Mesothelial cell of epicardium (in vitro differentiated cells): ENCODE measurements around the gene TBP. TPM values are rescaled to one million over a fixed set of nuclear protein-coding genes. Genes with fewer than 3 reads are reported as not detected.

ENCODE experiments used
- DNase-seq, 2 experiments: peaks; one replicate each; pipeline ENCODE4 v3.0.0; 2021; ENCODE audit warnings: low spot score in 2 of 2; ENCODE audit not compliant: unreplicated experiment in 2 of 2
- H3K27ac Mint-ChIP-seq: 2 replicates; pipeline ENCODE4 v1.8.0; 2021; ENCODE audit warnings: mixed read lengths
- H3K27me3 Mint-ChIP-seq: 2 replicates; pipeline ENCODE4 v1.8.0; 2021; ENCODE audit warnings: low read depth, mixed read lengths
- H3K36me3 Mint-ChIP-seq: 2 replicates; pipeline ENCODE4 v1.8.0; 2021; ENCODE audit warnings: mixed read lengths
- H3K4me1 Mint-ChIP-seq: 2 replicates; pipeline ENCODE4 v1.8.0; 2021; ENCODE audit warnings: mixed read lengths
- H3K4me3 Mint-ChIP-seq: 2 replicates; pipeline ENCODE4 v1.8.0; 2021; ENCODE audit warnings: mild to moderate bottlenecking, moderate library complexity, mixed read lengths
- H3K9me3 Mint-ChIP-seq: 2 replicates; pipeline ENCODE4 v1.8.0; 2021; ENCODE audit warnings: mixed read lengths
- CTCF ChIP-seq: fragments of 200-600 bp; sonication (generic); IDR thresholded peaks from one replicate; pipeline ENCODE4 v1.5.0; 2021; ENCODE audit warnings: antibody characterized with exemption; ENCODE audit not compliant: unreplicated experiment
- total RNA-seq: library from RNA; stranded (reverse); gene quantifications from 3 replicates; pipeline ENCODE4 v1.2.1, GENCODE V29; 2021

TBP gene
- total RNA-seq, 1 donor from 2014 or later = 23.5 TPM

GRCh38 chr6:170509723-170510018 lies 44.5 kb upstream of the TBP start:
- H3K27me3 Mint-ChIP-seq = peaks cover 7% of the 10 kb centered on the region
- no peaks in the 10 kb centered on the region for H3K36me3 Mint-ChIP-seq
- no peak overlapping the region for H3K4me3 Mint-ChIP-seq
- no peak for TF ChIP-seq CTCF
- H3K4me1 Mint-ChIP-seq = no peaks in the 10 kb centered on the region
- peaks cover 5% of the 10 kb centered on the region for H3K9me3 Mint-ChIP-seq
- no peak for DNase-seq
- no peak overlapping the region for H3K27ac Mint-ChIP-seq

GRCh38 chr6:170510631-170511030 lies 43.5 kb upstream of the TBP start:
- DNase-seq = no peak
- no peak for TF ChIP-seq CTCF
- no peak overlapping the region for H3K4me3 Mint-ChIP-seq
- peaks cover 13% of the 10 kb centered on the region for H3K9me3 Mint-ChIP-seq
- no peaks in the 10 kb centered on the region for H3K4me1 Mint-ChIP-seq
- no peak overlapping the region for H3K27ac Mint-ChIP-seq
- no peaks in the 10 kb centered on the region for H3K36me3 Mint-ChIP-seq
- peaks cover 5% of the 10 kb centered on the region for H3K27me3 Mint-ChIP-seq

- H3K4me1 Mint-ChIP-seq = no peaks in the 10 kb centered on the region
- TF ChIP-seq CTCF = no peak
- no peak for DNase-seq
- peaks cover 17% of the 10 kb centered on the region for H3K9me3 Mint-ChIP-seq
- H3K4me3 Mint-ChIP-seq = no peak overlapping the region
- no peak overlapping the region for H3K27ac Mint-ChIP-seq
- H3K27me3 Mint-ChIP-seq = peaks cover 5% of the 10 kb centered on the region
- H3K36me3 Mint-ChIP-seq = peaks cover 1% of the 10 kb centered on the region
Observed at GRCh38 chr6:170512249-170512648, 41.9 kb upstream of the TBP start.

- no peaks in the 10 kb centered on the region for H3K4me1 Mint-ChIP-seq
- H3K27me3 Mint-ChIP-seq = peaks cover 22% of the 10 kb centered on the region
- H3K9me3 Mint-ChIP-seq = peaks cover 23% of the 10 kb centered on the region
Observed at GRCh38 chr6:170514908-170515307, 39.3 kb upstream of the TBP start.

GRCh38 chr6:170516783-170517616 lies 37.2 kb upstream of the TBP start:
- no peak for DNase-seq
- Mint-ChIP-seq H3K36me3 (peaks cover 4% of the 10 kb centered on the region), H3K27ac (no peak overlapping the region), H3K4me3 (no peak overlapping the region), H3K9me3 (peaks cover 37% of the 10 kb centered on the region), H3K4me1 (no peaks in the 10 kb centered on the region), H3K27me3 (peaks cover 33% of the 10 kb centered on the region)
- TF ChIP-seq CTCF = peak; percentile 32

More at GRCh38 chr6:170514908-170515307, 39.3 kb upstream of the TBP start:
- H3K27ac Mint-ChIP-seq = no peak overlapping the region
- DNase-seq = no peak
- no peak for TF ChIP-seq CTCF
- H3K36me3 Mint-ChIP-seq = peaks cover 1% of the 10 kb centered on the region
- H3K4me3 Mint-ChIP-seq = no peak overlapping the region
